Measurements from ENCODE around the gene MORC3. TPM values are rescaled to one million over a fixed set of nuclear protein-coding genes. Genes with fewer than 3 reads are reported as not detected.
"Not testable (repeated sequence)": the region's sequence is repeated elsewhere in the genome, so short reads cannot be mapped to it uniquely, and the experiment has no call there.

Gene MORC3
- total RNA-seq: 42.3 TPM
- long read RNA-seq, full-length matches to known transcripts: 23 of 41 reads
- long read RNA-seq, partial matches to known transcripts: 7 of 41 reads
- long read RNA-seq, other reads (novel, unspliced or antisense): 11 of 41 reads

GRCh38 chr21:36319767-36320420 is at the start of gene MORC3:
TSS of gene MORC3 (plus strand) at chr21:36320197. CDS start at chr21:36320265, 68 bp downstream.
- intact Hi-C loops (cut with DNase I): no loop called here
- DNase-seq: peak; percentile 98

DNA sequence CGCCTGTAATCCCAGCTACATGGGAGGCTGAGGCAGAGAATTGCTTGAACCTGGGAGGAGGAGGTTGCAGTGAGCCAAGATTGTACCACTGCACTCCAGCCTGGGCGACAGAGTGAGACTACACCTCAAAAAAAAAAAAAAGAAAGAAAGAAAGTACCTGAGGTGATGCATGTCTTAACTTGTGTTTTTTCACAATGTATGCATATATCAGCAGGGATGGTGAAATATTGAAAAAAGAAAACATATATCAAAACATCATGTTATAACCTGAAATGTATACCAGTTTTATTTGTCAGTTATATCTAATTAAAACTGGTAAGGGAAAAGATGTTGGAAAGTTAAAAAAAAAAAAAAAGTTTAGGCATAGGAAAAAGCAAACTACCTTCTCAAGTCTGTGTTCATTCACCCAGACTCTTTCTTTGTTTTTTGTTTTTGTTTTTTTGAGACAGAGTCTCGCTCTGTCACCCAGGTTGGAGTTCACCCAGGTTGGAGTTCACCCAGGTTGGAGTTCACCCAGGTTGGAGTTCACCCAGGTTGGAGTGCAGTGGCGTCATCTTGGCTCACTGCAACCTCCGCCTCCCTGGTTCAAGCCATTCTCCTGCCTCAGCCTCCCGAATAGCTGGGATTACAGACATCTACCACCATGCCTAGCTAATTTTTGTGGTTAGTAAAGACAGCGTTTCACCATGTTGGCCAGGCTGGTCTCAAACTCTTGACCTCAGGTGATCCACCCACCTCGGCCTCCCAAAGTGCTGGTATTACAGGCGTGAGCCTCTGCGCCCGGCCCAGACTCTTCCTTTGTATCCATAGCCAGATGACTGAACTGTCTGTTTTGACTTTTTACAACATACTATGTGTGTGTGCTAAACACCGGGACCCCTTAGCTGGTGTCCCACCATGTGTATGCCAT is 49.0 kb upstream of the MORC3 start:
- DNase-seq; ATAC-seq; H3K36me3 ChIP-seq; H3K27ac ChIP-seq; H3K4me3 ChIP-seq; intact Hi-C loops (cut with DNase I); H3K27me3 ChIP-seq (ENCODE audit: low read depth); H3K4me1 ChIP-seq; H3K9me3 ChIP-seq: not testable (repeated sequence)

More at GRCh38 chr21:36319767-36320420, at the start of gene MORC3:
- no peaks in the 10 kb centered on the region for H3K27me3 ChIP-seq (ENCODE audit: low read depth)
- H3K4me1 ChIP-seq: peaks cover 39% of the 10 kb centered on the region
- ATAC-seq: peak; percentile 97 to 99
- TF ChIP-seq, protein P1, sequence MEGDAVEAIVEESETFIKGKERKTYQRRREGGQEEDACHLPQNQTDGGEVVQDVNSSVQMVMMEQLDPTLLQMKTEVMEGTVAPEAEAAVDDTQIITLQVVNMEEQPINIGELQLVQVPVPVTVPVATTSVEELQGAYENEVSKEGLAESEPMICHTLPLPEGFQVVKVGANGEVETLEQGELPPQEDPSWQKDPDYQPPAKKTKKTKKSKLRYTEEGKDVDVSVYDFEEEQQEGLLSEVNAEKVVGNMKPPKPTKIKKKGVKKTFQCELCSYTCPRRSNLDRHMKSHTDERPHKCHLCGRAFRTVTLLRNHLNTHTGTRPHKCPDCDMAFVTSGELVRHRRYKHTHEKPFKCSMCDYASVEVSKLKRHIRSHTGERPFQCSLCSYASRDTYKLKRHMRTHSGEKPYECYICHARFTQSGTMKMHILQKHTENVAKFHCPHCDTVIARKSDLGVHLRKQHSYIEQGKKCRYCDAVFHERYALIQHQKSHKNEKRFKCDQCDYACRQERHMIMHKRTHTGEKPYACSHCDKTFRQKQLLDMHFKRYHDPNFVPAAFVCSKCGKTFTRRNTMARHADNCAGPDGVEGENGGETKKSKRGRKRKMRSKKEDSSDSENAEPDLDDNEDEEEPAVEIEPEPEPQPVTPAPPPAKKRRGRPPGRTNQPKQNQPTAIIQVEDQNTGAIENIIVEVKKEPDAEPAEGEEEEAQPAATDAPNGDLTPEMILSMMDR (IDR thresholded peaks at IDR 0.05): no peak
- H3K27ac ChIP-seq: peak within 1 kb of the TSS; percentile 99
- no peaks in the 10 kb centered on the region for H3K9me3 ChIP-seq
- peak within 1 kb of the TSS; percentile 81 for H3K4me3 ChIP-seq
- peaks cover 11% of the 10 kb centered on the region for H3K36me3 ChIP-seq

- intact Hi-C loops (cut with DNase I): no loop called here
- Histone ChIP-seq H3K27ac (no peak overlapping the region), H3K4me3 (no peak overlapping the region), H3K36me3 (peaks cover 27% of the 10 kb centered on the region), H3K9me3 (no peaks in the 10 kb centered on the region), H3K27me3 (ENCODE audit: low read depth) (no peaks in the 10 kb centered on the region), H3K4me1 (no peaks in the 10 kb centered on the region)
- ATAC-seq: no peak
- TF ChIP-seq, protein P1 (IDR thresholded peaks at IDR 0.05): no peak
- no peak for DNase-seq
These were observed 45.9 kb upstream of the MORC3 start for GRCh38 chr21:36274128-36274527.

DNA sequence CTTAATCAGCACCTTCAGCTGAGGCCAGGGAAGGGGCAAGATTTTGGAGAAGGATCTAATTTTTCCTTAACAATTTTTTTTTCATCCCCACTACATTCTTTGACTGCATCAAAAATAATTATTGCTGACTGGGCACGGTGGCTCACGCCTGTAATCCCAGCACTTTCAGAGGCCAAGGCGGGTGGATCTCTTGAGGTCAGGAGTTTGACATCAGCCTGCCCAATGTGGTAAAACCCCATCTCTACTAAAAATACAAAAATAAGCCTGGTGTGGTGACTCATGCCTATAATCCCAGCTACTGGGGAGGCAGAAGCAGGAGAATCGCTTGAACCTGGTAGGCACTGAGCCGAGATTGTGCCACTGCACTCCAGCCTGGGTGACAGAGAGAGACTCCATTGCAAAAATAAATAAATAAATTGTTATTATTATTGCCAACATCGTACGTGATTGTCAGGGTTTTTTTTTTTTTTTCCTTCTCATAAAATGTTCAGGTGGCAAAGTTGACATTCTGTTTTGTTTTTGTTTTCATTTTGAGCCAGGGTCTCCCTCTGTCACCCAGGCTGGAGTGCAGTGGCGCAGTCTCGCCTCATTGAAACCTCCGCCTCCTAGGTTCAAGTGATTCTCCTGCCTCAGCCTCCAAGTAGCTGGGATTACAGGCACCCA is 37.3 kb upstream of the MORC3 start:
- no peaks in the 10 kb centered on the region for H3K4me1 ChIP-seq
- DNase-seq: no peak
- H3K36me3 ChIP-seq: peaks cover 42% of the 10 kb centered on the region
- no peak for ATAC-seq
- no peak overlapping the region for H3K4me3 ChIP-seq
- intact Hi-C loops (cut with DNase I): no loop called here
- no peaks in the 10 kb centered on the region for H3K27me3 ChIP-seq (ENCODE audit: low read depth)
- H3K27ac ChIP-seq: no peak overlapping the region
- H3K9me3 ChIP-seq: no peaks in the 10 kb centered on the region
- TF ChIP-seq, protein P1 (IDR thresholded peaks at IDR 0.05): no peak

DNA sequence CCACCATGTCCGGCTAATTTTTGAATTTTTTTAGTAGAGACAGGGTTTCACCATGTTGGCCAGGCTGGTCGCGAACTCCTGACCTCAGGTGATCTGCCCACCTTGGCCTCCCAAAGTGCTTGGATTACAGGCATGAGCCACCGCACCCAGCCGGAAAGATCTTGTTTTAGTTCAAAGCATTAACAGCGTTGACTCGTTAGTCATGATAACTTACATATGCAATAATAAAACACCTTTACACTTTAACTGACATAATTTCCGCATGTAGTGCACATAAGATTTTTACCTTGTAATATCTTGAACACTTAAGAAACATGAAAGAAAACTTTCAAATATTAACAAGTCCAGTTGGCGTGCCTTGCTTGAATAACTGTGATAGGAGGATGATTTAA is 36.8 kb upstream of the MORC3 start:
- H3K27me3 ChIP-seq (ENCODE audit: low read depth); ATAC-seq; H3K27ac ChIP-seq; intact Hi-C loops (cut with DNase I); H3K9me3 ChIP-seq; H3K4me3 ChIP-seq; H3K4me1 ChIP-seq; DNase-seq: not testable (repeated sequence)
- peaks cover 42% of the 10 kb centered on the region for H3K36me3 ChIP-seq

GRCh38 chr21:36288651-36289243 is 31.2 kb upstream of the MORC3 start:
- TF ChIP-seq, protein P1 (IDR thresholded peaks at IDR 0.05): no peak
- no peak for ATAC-seq
- H3K9me3 ChIP-seq: no peaks in the 10 kb centered on the region
- no peak overlapping the region for H3K27ac ChIP-seq
- DNase-seq: no peak
- H3K4me1 ChIP-seq: no peaks in the 10 kb centered on the region
- no peaks in the 10 kb centered on the region for H3K27me3 ChIP-seq (ENCODE audit: low read depth)
- peaks cover 41% of the 10 kb centered on the region for H3K36me3 ChIP-seq
- intact Hi-C loops (cut with DNase I): no loop called here
- H3K4me3 ChIP-seq: no peak overlapping the region

All from lower lobe of right lung (tissue), 2 donors.